Duodenal mucosa (tissue), 2 donors: ENCODE measurements around the gene EHD4.

Experiments used
- H3K27ac ChIP-seq: one replicate; pipeline ENCODE4 v1.7.0; 2013; ENCODE audit warnings: low read depth, low read length
- H3K27me3 ChIP-seq, 2 donors: one replicate each; pipeline ENCODE4 v1.7.0; 2013; ENCODE audit warnings: low read length in 2 of 2, control low read depth in 1 of 2; ENCODE audit not compliant: insufficient read depth in 2 of 2, control insufficient read depth in 1 of 2
- H3K36me3 ChIP-seq, 2 donors: one replicate each; pipeline ENCODE4 v1.7.0; 2013; ENCODE audit warnings: low read length in 2 of 2, control low read depth in 1 of 2; ENCODE audit not compliant: insufficient read depth in 2 of 2, control insufficient read depth in 1 of 2
- H3K4me1 ChIP-seq, 2 donors: one replicate each; pipeline ENCODE4 v1.7.0; 2013; ENCODE audit warnings: low read length in 2 of 2, control low read depth in 1 of 2; ENCODE audit not compliant: insufficient read depth in 2 of 2, control insufficient read depth in 1 of 2
- H3K4me3 ChIP-seq, 2 donors: one replicate each; pipeline ENCODE4 v1.7.0; 2013; ENCODE audit warnings: low read length in 2 of 2, low read depth in 1 of 2
- H3K9ac ChIP-seq, 2 donors: one replicate each; pipeline ENCODE4 v1.7.0; 2013; ENCODE audit warnings: low read length in 2 of 2, low read depth in 1 of 2
- H3K9me3 ChIP-seq, 2 donors: one replicate each; pipeline ENCODE4 v1.7.0; 2013; ENCODE audit warnings: low read length in 2 of 2, control low read depth in 1 of 2; ENCODE audit not compliant: control insufficient read depth in 1 of 2

EHD4 gene

DNA sequence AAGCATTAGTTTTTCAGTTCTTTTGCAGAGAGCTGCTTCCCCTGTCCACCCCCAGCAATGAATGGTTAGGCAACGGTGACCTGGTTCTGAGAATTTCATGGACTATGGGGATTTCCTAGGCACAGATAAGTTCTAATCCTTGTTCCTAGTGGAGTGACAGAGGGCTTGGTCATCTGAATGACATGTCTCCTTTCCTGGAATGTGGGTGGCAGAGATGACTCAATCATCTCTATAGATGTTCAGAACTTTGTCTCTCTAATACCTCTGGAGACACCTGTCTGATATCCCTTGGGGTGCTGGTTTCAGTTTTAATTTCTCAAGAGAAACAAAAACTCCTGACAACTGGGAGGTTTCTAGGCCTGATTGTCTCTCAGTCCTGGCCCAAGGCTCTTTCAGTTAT, 38.1 kb upstream of the EHD4 start:
- Histone ChIP-seq H3K9ac (no peak overlapping the region), H3K4me3 (no peak overlapping the region), H3K4me1 (peaks cover 7 to 18% of the 10 kb centered on the region in 2 donors), H3K36me3 (no peaks in the 10 kb centered on the region), H3K27me3 (no peaks in the 10 kb centered on the region), H3K9me3 (no peaks in the 10 kb centered on the region), H3K27ac (no peak overlapping the region)

DNA sequence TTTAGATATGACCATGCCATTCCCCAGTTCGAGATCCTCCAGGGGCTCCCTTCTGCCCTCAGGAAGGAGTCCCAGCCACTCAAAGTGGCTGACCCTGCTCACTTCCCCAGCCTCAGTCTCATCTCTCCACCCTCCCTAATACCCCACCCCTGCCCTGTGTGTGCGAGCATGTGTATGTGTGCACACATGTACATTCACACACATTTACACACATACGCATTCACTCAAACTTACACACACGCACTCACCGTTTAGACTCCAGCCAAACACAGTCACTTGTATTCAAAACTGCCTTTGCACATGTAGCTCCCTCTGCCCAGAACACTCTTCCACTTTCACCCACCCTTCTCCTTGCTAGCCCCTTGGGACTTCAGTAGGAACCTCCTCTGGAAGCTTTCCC, 37.1 kb upstream of the EHD4 start:
- H3K4me3 ChIP-seq = no peak overlapping the region
- H3K9me3 ChIP-seq = no peaks in the 10 kb centered on the region
- no peak overlapping the region for H3K9ac ChIP-seq
- H3K36me3 ChIP-seq = no peaks in the 10 kb centered on the region
- no peaks in the 10 kb centered on the region for H3K27me3 ChIP-seq
- H3K4me1 ChIP-seq = peaks cover 7 to 18% of the 10 kb centered on the region in 2 donors
- H3K27ac ChIP-seq = no peak overlapping the region

DNA sequence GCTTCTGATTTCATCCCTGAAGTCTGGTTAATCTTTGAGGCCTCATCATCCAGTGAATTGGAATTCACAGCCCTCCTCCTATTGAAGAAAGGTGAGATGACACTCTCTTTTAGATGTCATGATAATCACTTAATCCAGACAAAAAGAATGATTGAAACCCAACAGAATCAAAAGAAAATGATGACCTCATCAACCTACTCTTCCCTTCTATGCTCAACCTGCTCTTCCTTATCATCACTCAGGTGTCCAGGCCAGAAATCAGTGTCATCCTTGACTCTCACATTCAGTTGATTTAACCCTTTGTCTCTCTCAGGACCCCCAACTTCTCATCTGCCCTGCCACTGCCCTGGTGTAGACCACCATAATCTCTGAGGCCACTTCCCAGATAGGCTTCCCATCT, 36.7 kb upstream of the EHD4 start:
- no peak overlapping the region for H3K9ac ChIP-seq
- no peak overlapping the region for H3K4me3 ChIP-seq
- H3K4me1 ChIP-seq = peaks cover 7 to 18% of the 10 kb centered on the region in 2 donors
- no peaks in the 10 kb centered on the region for H3K27me3 ChIP-seq
- no peaks in the 10 kb centered on the region for H3K9me3 ChIP-seq
- H3K36me3 ChIP-seq = no peaks in the 10 kb centered on the region
- H3K27ac ChIP-seq = no peak overlapping the region

DNA sequence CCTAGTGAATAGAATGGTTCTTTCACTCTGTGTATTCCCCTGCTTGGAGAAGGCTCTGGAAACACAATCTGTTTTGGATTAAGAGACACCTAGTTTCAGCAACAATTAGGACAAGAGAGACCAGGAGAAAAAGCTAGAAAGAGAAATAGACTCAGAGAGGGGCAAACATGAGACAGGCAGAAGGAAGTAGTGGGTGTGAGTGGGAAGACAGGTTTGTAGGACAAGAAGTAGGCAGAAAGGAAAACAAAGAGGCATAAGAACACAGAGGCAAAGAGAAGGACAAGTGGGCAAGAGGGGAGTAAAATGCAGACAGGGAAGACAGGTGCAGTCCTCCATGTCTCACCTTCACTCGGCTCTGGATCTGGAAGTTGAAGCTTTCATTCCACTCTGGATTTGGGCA, 35.0 kb upstream of the EHD4 start:
- Histone ChIP-seq H3K4me3 (no peak overlapping the region), H3K36me3 (no peaks in the 10 kb centered on the region), H3K27me3 (no peaks in the 10 kb centered on the region), H3K4me1 (peaks cover 7 to 17% of the 10 kb centered on the region in 2 donors), H3K9me3 (no peaks in the 10 kb centered on the region), H3K9ac (no peak overlapping the region), H3K27ac (no peak overlapping the region)

DNA sequence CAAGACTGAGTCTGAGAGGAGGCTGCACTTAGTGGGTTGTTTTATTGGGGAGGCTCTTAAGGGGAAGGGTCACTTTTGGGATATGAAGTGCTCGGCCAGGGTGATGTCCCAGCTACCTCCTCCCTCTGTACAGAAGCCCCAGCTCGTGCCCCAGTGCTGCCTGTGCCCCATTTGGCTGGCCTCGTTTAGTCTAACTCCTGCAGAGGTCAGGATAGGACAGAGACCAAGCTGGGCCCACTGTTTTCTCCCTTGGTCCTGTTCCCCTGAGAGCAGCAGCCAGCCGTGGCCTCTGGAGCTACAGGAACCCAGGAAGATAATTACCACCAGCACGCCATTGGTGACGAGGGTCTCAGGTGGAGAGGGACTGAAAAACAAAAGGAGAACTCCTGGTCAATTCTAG, 30.0 kb upstream of the EHD4 start:
- Histone ChIP-seq H3K9ac (no peak overlapping the region), H3K4me1 (no peaks in the 10 kb centered on the region), H3K27me3 (no peaks in the 10 kb centered on the region), H3K4me3 (no peak overlapping the region), H3K27ac (no peak overlapping the region), H3K9me3 (no peaks in the 10 kb centered on the region), H3K36me3 (no peaks in the 10 kb centered on the region)

- no peaks in the 10 kb centered on the region for H3K36me3 ChIP-seq
- H3K4me3 ChIP-seq = no peak overlapping the region
- H3K9me3 ChIP-seq = no peaks in the 10 kb centered on the region
- H3K9ac ChIP-seq = no peak overlapping the region
- H3K27me3 ChIP-seq = no peaks in the 10 kb centered on the region
- H3K4me1 ChIP-seq = no peaks in the 10 kb centered on the region
- no peak overlapping the region for H3K27ac ChIP-seq
Measured at GRCh38 chr15:42001236-42001635, 28.9 kb upstream of the EHD4 start.

GRCh38 chr15:41999290-42000285, 27.2 kb upstream of the EHD4 start:
- H3K27ac ChIP-seq = no peak overlapping the region

GRCh38 chr15:41997845-41998244, 25.5 kb upstream of the EHD4 start:
- Histone ChIP-seq H3K9me3 (no peaks in the 10 kb centered on the region), H3K9ac (no peak overlapping the region), H3K4me3 (no peak overlapping the region), H3K27me3 (no peaks in the 10 kb centered on the region), H3K27ac (no peak overlapping the region), H3K4me1 (no peaks in the 10 kb centered on the region), H3K36me3 (no peaks in the 10 kb centered on the region)

More at GRCh38 chr15:41999290-42000285, 27.2 kb upstream of the EHD4 start:
- Histone ChIP-seq H3K36me3 (no peaks in the 10 kb centered on the region), H3K4me3 (no peak overlapping the region), H3K9me3 (no peaks in the 10 kb centered on the region), H3K9ac (no peak overlapping the region), H3K4me1 (no peaks in the 10 kb centered on the region), H3K27me3 (no peaks in the 10 kb centered on the region)

- Histone ChIP-seq H3K4me1 (no peaks in the 10 kb centered on the region), H3K36me3 (no peaks in the 10 kb centered on the region), H3K9ac (no peak overlapping the region), H3K9me3 (no peaks in the 10 kb centered on the region), H3K4me3 (no peak overlapping the region), H3K27ac (no peak overlapping the region), H3K27me3 (no peaks in the 10 kb centered on the region)
Measured at GRCh38 chr15:41996921-41997592, 24.7 kb upstream of the EHD4 start.

DNA sequence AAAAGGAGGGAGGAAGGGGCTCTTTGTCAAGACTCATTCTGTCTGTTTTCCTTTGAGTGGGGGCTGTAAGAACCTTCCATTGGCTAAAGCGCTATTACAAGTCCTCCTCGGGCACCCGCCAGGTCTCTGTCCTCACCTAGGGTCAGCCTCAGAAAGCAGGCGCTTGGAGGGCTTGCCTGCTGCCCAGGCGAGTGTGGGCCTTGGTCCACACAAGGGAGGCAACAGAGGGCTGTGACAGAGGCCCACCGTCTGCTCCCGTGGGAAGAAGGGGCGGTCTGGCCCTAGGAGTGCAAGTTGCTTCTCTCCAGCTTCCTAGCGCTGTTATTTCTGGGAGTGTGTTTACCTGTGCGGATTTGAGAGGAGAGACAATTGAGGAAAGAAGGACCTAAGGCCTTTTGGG, 24.0 kb upstream of the EHD4 start:
- no peaks in the 10 kb centered on the region for H3K36me3 ChIP-seq
- no peaks in the 10 kb centered on the region for H3K9me3 ChIP-seq
- no peak overlapping the region for H3K4me3 ChIP-seq
- H3K27me3 ChIP-seq = no peaks in the 10 kb centered on the region
- H3K27ac ChIP-seq = no peak overlapping the region
- H3K4me1 ChIP-seq = no peaks in the 10 kb centered on the region
- H3K9ac ChIP-seq = no peak overlapping the region
